ENCODE results near the gene COPS9. TPM values are rescaled to one million over a fixed set of nuclear protein-coding genes. Genes with fewer than 3 reads are reported as not detected.

Gene COPS9
- total RNA-seq, 1 donor, result 73.0 TPM

- DNase-seq (ENCODE audit: low read depth), result no peak
- no peak overlapping the region for H3K4me3 ChIP-seq (ENCODE audit: low read depth, low read length)
- no peak for TF ChIP-seq CTCF (IDR thresholded peaks at IDR 0.05; ENCODE audit: insufficient read depth, low read length)
Measured at GRCh38 chr2:240144649-240145261, 8.7 kb upstream of the COPS9 start.

GRCh38 chr2:240143801-240144648 lies 7.9 kb upstream of the COPS9 start:
- no peak overlapping the region for H3K4me3 ChIP-seq (ENCODE audit: low read depth, low read length)
- peak; percentile 48 for DNase-seq (ENCODE audit: low read depth)
- TF ChIP-seq CTCF (IDR thresholded peaks at IDR 0.05; ENCODE audit: insufficient read depth, low read length), result peak; percentile 95

- H3K4me3 ChIP-seq (ENCODE audit: low read depth, low read length), result no peak overlapping the region
- no peak for DNase-seq (ENCODE audit: low read depth)
- no peak for TF ChIP-seq CTCF (IDR thresholded peaks at IDR 0.05; ENCODE audit: insufficient read depth, low read length)
Measured at GRCh38 chr2:240143276-240143675, 7.2 kb upstream of the COPS9 start.

GRCh38 chr2:240142859-240143258 lies 6.8 kb upstream of the COPS9 start:
- no peak for TF ChIP-seq CTCF (IDR thresholded peaks at IDR 0.05; ENCODE audit: insufficient read depth, low read length)
- H3K4me3 ChIP-seq (ENCODE audit: low read depth, low read length), result no peak overlapping the region
- DNase-seq (ENCODE audit: low read depth), result no peak

GRCh38 chr2:240142256-240142775 lies 6.2 kb upstream of the COPS9 start:
- no peak for DNase-seq (ENCODE audit: low read depth)
- TF ChIP-seq CTCF (IDR thresholded peaks at IDR 0.05; ENCODE audit: insufficient read depth, low read length), result no peak
- H3K4me3 ChIP-seq (ENCODE audit: low read depth, low read length), result no peak overlapping the region

- no peak for DNase-seq (ENCODE audit: low read depth)
- TF ChIP-seq CTCF (IDR thresholded peaks at IDR 0.05; ENCODE audit: insufficient read depth, low read length), result no peak
- no peak overlapping the region for H3K4me3 ChIP-seq (ENCODE audit: low read depth, low read length)
Measured at GRCh38 chr2:240141736-240142135, 5.6 kb upstream of the COPS9 start.
